Lower leg skin (tissue), 3 donors: Measurements from ENCODE around the gene NLRP1.

ENCODE experiments used
- CTCF ChIP-seq, 3 donors: fragments of 450-650 bp; IDR thresholded peaks; one replicate each; pipeline ENCODE4 v1.5.1; 2016; ENCODE audit warnings: antibody characterized with exemption in 3 of 3, mild to moderate bottlenecking in 3 of 3, moderate library complexity in 2 of 3
- POLR2A ChIP-seq, 2 donors: fragments of 450-650 bp; IDR thresholded peaks; one replicate each; pipeline ENCODE4 v1.6.1; 2016 to 2017; ENCODE audit warnings: antibody characterized with exemption in 2 of 2, mild to moderate bottlenecking in 1 of 2, moderate library complexity in 1 of 2

- no peak for TF ChIP-seq CTCF (IDR thresholded peaks at IDR 0.05)
- no peak for TF ChIP-seq POLR2A (IDR thresholded peaks at IDR 0.05)
These were observed 24.2 kb upstream of the NLRP1 start for GRCh38 chr17:5608399-5609112.
